T-helper 2 cell treated with Interferon-gamma antibody and Interleukin-4, amounts not matched to agents 100 ng/mL and 5 ng/mL, for 36 hours (primary cell): Measurements from ENCODE around the gene RAC2. TPM values are rescaled to one million over a fixed set of nuclear protein-coding genes. Genes with fewer than 3 reads are reported as not detected.
"Not testable (repeated sequence)": the region's sequence is repeated elsewhere in the genome, so short reads cannot be mapped to it uniquely, and the experiment has no call there.

ENCODE experiments used
- intact Hi-C: fragments of 100-400 bp; cut with micrococcal nuclease; formaldehyde crosslinking; loops from one replicate; pipeline ENCODE4 v1.15.1; 2023
- total RNA-seq: library from RNA; stranded (reverse); gene quantifications from 2 replicates; pipeline ENCODE4 v1.2.3, GENCODE V29; 2022

The RAC2 gene
- total RNA-seq, 1 donor from 2014 or later: 806 TPM

DNA sequence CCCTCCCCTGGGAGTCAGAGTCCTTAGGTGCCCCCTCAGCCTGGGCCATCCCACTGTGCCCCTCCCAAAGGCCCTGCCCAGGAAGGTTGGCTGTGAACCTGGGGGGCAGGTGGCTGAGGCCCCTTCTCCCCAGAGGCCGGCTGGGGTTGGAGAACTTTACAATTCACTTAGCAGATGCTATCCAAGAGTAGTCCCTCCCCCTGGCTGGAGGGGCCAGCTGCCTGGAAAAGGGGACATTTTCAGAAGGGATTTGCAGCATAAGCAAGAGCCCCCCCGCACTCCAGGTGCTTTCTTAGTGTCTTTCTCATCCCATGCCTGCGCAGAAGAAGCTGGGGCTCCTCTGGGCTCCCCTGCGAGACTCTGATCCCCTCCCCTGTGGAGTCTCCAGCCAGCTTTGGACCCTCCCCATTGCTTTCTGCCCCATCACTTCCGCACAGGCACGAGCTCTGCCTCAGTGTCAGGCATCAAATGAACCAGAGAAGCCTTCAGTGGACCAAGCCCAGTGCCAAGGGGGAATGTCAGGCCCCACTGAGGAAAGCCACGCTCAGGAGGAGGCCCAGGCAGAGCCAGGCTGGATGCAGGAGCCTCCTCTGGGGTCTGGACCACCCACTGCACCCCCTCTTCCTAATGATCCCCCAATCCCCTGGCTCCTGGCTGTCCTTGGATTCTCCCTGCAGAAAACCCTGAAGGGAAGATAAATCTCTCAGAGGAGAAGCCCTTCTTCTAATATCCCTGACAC, 35.5 kb downstream of the RAC2 start:
- intact Hi-C loops: no loop called here

GRCh38 chr22:37207981-37208380, 36.1 kb downstream of the RAC2 start:
- intact Hi-C loops: no loop called here

GRCh38 chr22:37206841-37207821, 36.9 kb downstream of the RAC2 start:
- intact Hi-C loops: no loop called here

GRCh38 chr22:37206118-37206840, 37.8 kb downstream of the RAC2 start:
- intact Hi-C loops: no loop called here

DNA sequence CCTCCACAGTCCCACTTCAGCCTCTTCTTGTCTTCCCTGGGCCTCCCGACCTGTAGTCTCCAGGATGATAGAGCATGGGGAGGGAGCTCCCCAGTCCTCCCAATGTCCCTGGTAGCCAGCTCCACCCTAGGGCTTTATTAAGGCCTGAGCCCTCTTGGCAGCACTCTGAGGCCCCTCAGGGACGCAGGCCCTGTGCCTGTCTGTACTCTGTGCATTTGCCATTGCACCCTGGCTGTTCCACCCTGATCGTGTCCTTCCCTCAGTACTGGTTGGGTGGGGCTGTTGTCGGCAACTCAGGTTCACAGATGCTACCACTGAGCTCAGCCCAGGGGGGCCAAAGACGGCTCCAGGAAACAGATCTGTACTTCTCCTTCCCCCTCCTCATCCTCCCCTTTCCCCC, 39.0 kb downstream of the RAC2 start:
- intact Hi-C loops: no loop called here

- intact Hi-C loops: no loop called here
Measured at GRCh38 chr22:37204045-37204655, 39.9 kb downstream of the RAC2 start.

GRCh38 chr22:37203354-37204044, 40.6 kb downstream of the RAC2 start:
- intact Hi-C loops: no loop called here

DNA sequence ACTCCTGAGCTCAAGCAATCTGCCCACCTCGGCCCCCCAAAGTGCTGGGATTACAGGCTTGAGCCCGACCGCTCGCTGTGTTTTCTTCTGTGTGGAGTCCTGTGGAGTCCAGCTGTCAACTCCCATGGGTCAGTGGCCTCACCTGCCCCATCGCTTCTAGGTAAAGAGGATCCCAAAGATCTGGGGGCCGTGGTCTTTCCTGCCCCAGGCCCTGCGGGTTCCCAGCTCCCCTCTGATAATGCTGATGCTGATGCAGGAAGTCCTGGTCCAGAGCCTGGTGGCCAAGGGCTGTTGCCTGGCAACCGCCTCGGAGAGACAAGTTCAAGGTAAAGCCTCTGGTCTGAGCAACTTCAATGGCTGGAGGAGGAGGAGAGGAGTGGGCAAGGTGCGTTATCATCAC, 41.4 kb downstream of the RAC2 start:
- intact Hi-C loops: no loop called here

- intact Hi-C loops: no loop called here
Measured at GRCh38 chr22:37202001-37202555, 42.0 kb downstream of the RAC2 start.

GRCh38 chr22:37201443-37201820, 42.6 kb downstream of the RAC2 start:
- intact Hi-C loops: not testable (repeated sequence)

- intact Hi-C loops: loop anchor here (1.0 to 10.0 kb wide), 9 partner anchors 20 to 423 kb away; partner anchors contain the start of genes IFT27 and RAC2
Measured at GRCh38 chr22:37199760-37200108, 44.3 kb downstream of the RAC2 start.

DNA sequence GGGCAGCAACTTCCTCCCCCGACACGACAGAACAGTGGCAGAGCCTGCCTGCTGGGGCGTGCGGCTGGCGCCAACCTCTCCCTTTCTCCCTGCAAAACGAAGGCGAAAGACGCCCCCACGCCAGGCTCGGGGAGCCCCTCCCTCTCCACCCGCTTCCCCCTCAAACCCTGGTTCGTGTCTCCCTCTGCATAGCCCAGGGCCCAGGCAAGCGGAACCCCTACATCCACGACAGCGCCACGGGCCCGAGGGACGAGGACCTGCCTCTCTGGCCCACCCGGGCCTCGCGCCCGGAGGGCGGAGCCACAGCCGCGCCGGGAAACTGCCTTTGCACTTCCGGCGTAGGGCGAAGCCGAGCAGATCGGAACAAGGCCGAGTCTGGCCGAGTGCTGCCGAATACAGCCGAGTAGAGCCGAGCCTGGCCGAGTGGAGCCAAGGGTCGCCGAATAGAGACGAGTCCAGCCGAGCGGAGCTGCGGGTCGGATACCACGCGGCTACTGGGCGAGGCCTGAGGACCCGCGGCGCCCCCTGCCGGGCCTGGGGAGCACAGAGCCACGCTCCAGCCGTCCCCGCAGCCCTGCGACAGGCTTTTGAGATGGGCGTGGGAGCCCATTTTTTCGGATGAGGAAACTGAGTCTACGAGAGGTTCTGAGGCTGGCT, 44.8 kb downstream of the RAC2 start:
- intact Hi-C loops: loop anchor here (1.0 to 10.0 kb wide), 9 partner anchors 20 to 422 kb away; partner anchors contain the start of genes IFT27 and RAC2

- intact Hi-C loops: loop anchor here (1.0 to 10.0 kb wide), 12 partner anchors 21 to 422 kb away; partner anchors contain the start of genes IFT27 and RAC2
Measured at GRCh38 chr22:37198258-37199102, 45.6 kb downstream of the RAC2 start.

- intact Hi-C loops: loop anchor here (1.0 to 10.0 kb wide), 8 partner anchors 31 to 421 kb away; partner anchors contain the start of gene IFT27
Measured at GRCh38 chr22:37197451-37198257, 46.4 kb downstream of the RAC2 start.

DNA sequence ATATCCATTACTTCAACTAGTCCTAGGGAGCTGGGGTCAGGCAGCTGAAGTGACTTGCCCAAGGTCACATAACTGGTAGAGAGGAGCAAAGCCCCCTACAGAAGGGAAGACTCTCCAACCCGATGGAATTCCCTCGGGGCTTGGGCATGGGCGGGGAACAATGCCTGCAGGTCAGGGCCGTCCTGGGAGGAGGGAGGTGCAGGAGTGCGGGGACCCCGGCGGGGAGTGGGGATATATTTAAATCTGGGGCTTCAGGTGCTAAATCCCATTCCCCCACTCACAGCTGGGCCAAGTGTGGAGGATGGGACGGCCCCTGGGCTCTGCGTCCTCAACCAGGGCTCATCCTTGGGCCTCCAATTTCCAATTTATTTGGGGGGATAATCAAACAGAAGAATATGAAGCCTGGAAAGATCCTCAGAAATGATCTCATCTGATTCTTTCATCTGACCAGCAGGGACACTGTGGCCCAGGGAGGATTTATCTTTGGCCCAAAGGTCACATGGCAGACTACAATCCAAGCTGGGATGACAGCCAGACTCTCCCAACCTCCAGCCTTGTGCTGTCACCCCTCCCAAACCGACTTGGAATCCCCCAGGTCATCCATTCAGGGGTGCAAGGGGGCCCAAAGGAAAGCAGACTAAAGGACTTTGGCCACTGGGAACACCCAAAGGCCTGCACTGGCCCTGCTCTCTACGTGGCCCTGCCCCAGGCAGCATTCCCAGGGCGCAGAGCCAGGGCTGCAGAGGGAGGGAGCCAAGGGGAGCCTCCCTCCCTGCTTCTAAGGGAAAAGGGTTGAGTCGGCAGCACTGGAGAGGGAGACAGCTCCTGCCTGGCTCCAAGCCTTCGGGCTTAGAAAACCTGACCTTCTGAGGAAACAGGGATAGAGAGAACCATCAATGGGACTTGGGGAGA, 47.3 kb downstream of the RAC2 start:
- intact Hi-C loops: loop anchor here (5.0 to 10.0 kb wide), 3 partner anchors 152 to 342 kb away; no protein-coding TSS in a partner anchor

- intact Hi-C loops: loop anchor here (5.0 to 10.0 kb wide), 3 partner anchors 151 to 341 kb away; no protein-coding TSS in a partner anchor
Measured at GRCh38 chr22:37195921-37196320, 48.1 kb downstream of the RAC2 start.
